ENCODE data around the gene PCDHA3. TPM values are rescaled to one million over a fixed set of nuclear protein-coding genes. Genes with fewer than 3 reads are reported as not detected.
"Not testable (repeated sequence)": the region's sequence is repeated elsewhere in the genome, so short reads cannot be mapped to it uniquely, and the experiment has no call there.

The PCDHA3 gene
- polyA plus RNA-seq = not detected

DNA sequence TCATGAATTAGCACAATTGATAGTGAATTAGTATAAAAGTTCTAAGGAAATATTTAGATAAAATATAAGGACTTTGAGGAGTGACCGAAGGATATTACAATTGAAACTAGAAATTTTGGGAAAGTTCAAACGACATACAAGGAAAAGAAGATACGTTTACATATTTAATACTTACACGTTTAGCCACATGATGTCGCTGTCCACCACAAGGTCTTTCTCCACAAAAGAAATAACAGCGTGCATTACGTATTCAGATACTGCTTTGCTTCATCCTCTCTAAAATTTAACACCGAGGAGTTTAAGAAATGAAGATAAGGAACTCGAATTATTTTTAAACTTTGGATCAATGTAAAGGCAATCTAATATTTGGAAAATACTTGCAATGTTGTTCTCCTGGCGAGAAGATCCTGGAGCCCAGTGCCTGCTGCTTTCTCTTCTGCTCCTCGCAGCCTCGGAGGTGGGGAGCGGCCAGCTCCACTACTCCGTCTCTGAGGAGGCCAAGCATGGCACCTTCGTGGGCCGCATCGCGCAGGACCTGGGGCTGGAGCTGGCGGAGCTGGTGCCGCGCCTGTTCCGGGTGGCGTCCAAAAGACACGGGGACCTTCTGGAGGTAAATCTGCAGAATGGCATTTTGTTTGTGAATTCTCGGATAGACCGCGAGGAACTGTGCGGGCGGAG is at the start of gene PCDHA3:
Gene PCDHA3 (plus strand): TSS at position 242 of the 678 bp plus-strand sequence.
- H3K4me1 Mint-ChIP-seq = no peaks in the 10 kb centered on the region
- H3K27me3 Mint-ChIP-seq = peaks cover 1% of the 10 kb centered on the region
- H3K4me3 Mint-ChIP-seq = peak within 1 kb of the TSS in 1 of 4 donors; percentile 17
- H3K27ac Mint-ChIP-seq = peak within 1 kb of the TSS in 1 of 3 donors; percentile 10
- H3K9me3 Mint-ChIP-seq = peaks cover 2 to 22% (median 15%) of the 10 kb centered on the region in 3 donors
- H3K36me3 Mint-ChIP-seq = no peaks in the 10 kb centered on the region

DNA sequence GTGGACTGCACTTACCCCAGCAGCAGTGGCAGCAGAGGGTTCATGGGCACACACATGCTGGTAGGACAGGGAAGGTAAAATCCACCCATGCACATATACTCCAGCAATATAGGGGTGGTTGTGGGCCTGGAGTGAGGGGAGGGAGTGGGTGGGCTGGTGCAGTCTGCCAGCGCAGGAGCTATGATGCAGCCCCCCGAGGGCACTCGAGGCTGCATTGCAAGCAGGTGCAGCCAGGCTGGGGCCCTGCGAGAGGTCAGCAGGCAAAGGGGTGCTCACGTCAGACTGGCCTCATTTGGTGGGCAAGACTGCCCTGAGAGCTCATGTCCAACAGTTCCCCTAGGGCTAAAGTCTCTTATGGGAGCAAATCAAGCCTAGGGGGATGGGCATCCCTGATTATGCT is 47.3 kb upstream of the PCDHA3 start:
- peaks cover 4% of the 10 kb centered on the region for H3K36me3 Mint-ChIP-seq
- H3K4me1 Mint-ChIP-seq = no peaks in the 10 kb centered on the region
- H3K27me3 Mint-ChIP-seq = no peaks in the 10 kb centered on the region
- H3K9me3 Mint-ChIP-seq = peaks cover 5 to 55% (median 48%) of the 10 kb centered on the region in 3 donors
- H3K4me3 Mint-ChIP-seq = peak overlapping the region in 1 of 4 donors; percentile 80
- no peak overlapping the region for H3K27ac Mint-ChIP-seq

DNA sequence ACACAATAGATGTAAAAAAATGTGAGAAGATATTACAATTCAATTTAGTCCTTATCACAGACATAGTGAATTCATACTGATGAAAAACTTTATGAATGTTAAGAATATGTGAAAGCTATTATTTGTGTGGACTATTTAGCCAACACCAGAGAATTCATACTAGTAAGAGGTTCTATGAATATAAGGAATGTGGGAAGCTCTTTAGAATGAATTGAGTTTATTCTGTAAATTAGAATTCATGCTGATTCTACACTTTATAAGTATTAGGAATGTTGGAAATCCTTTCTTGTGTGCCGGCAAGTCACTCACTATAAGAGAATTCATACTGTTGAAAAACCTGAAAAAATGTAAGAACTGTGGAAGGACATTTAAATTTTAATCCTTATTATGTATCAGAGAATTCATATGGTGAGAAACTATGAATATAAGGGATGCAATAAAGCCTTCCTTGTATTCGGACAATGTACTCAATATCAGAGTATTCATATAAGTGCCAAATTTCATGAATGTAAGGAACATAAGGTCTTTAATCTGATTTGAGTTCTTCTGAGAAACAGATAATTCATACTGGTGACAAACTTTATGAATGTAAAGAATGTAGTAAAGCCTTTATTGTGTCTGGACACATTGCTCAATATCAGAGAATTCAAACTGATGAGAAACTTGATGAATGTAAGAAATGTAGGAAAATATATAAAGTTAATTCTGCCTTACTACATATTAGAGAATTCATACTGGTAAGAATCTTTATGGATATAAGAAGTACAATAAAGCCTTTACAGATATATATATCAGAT is 36.5 kb upstream of the PCDHA3 start:
- Mint-ChIP-seq H3K4me1 (no peaks in the 10 kb centered on the region), H3K27me3 (no peaks in the 10 kb centered on the region), H3K27ac (no peak overlapping the region), H3K9me3 (peaks cover 6 to 50% (median 35%) of the 10 kb centered on the region in 3 donors), H3K4me3 (no peak overlapping the region), H3K36me3 (peaks cover 7% of the 10 kb centered on the region)

DNA sequence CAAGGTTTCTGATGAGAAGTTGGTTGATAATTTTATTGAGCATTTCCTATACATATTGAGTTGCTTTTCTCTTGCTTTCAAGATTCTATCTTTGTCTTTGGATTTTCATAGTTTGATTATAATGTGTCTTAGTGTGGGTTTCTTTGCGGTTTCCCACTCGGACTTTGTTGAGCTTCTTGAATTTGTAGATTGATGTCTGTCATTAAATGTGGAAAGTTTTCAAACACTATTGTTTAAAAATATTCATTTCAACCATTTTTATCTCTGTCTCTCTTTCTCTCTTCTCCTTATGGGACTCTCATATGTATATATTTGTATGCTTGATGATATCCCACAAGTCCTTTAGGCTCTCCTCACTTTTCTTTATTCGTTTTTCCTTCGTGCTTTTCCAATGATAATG is 33.4 kb upstream of the PCDHA3 start:
- H3K4me1 Mint-ChIP-seq = no peaks in the 10 kb centered on the region
- H3K36me3 Mint-ChIP-seq = peaks cover 7% of the 10 kb centered on the region
- H3K27me3 Mint-ChIP-seq = no peaks in the 10 kb centered on the region
- peaks cover 6 to 50% (median 45%) of the 10 kb centered on the region in 3 donors for H3K9me3 Mint-ChIP-seq
- no peak overlapping the region for H3K27ac Mint-ChIP-seq
- no peak overlapping the region for H3K4me3 Mint-ChIP-seq

DNA sequence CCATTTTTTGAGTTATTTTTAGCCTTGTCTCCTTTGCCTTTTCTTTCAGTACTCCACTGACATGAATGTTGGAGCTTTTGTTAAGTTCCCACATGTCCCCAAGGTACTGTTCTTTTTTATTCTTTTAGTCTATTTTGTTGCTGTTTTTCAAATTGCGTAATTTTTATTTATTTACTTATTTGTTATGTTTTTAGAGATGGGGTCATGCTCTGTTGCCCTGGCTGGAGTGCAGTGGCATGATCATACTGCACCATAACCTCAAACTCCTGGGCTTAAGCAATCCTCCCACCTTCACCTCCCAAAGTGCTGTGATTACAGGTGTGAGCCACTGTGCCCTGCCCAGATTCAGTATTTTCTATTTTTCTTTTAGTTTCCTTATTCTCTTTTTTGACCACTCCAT is 20.3 kb upstream of the PCDHA3 start:
- peaks cover 5% of the 10 kb centered on the region for H3K27me3 Mint-ChIP-seq
- no peaks in the 10 kb centered on the region for H3K4me1 Mint-ChIP-seq
- H3K9me3 Mint-ChIP-seq = peaks cover 22 to 64% (median 46%) of the 10 kb centered on the region in 3 donors
- no peak overlapping the region for H3K4me3 Mint-ChIP-seq
- H3K27ac Mint-ChIP-seq = no peak overlapping the region
- H3K36me3 Mint-ChIP-seq = peaks cover under 1% of the 10 kb centered on the region

DNA sequence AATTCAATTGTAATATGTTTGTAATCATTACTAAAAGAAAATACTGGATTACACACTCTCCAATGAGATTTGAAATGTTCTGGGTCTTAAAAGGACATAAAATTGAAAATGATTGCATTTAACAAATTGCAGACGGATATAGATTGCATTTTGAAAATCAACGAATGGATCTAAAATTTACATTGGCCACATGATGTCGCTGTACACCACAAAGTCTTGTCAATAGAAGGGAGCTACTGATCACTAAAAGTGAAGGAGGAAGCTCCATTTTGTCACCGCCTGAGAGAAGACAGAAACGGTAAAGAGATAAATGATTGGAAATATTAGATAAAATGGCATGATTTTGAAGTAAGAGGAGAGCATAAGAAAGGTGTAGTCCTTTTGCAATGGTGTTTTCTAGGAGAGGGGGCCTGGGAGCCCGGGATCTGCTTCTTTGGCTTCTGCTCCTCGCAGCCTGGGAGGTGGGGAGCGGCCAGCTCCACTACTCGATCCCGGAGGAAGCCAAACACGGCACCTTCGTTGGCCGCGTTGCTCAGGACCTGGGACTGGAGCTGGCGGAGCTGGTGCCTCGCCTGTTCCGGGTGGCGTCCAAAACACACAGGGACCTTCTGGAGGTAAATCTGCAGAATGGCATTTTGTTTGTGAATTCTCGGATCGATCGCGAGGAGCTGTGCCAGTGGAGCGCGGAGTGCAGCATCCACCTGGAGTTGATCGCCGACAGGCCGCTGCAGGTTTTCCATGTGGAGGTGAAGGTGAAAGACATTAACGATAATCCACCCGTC is 14.8 kb upstream of the PCDHA3 start, which contains the start of gene PCDHA1:
Gene PCDHA1 (plus strand): TSS at position 236 of the 782 bp plus-strand sequence.
- peaks cover 7% of the 10 kb centered on the region for H3K27me3 Mint-ChIP-seq
- peak within 1 kb of the TSS in 1 of 4 donors; percentile 41 for H3K4me3 Mint-ChIP-seq
- peaks cover 18 to 27% (median 19%) of the 10 kb centered on the region in 3 donors for H3K9me3 Mint-ChIP-seq
- no peaks in the 10 kb centered on the region for H3K4me1 Mint-ChIP-seq
- no peak within 1 kb of the TSS for H3K27ac Mint-ChIP-seq
- peaks cover 1% of the 10 kb centered on the region for H3K36me3 Mint-ChIP-seq

DNA sequence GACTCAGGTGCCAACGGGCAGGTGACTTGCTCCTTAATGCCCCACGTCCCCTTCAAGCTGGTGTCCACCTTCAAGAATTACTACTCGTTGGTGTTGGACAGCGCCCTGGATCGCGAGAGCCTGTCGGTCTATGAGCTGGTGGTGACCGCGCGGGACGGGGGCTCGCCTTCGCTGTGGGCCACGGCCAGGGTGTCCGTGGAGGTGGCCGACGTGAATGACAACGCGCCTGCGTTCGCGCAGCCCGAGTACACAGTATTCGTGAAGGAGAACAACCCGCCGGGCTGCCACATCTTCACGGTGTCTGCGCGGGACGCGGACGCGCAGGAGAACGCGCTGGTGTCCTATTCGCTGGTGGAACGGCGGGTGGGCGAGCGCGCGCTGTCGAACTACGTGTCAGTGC is 13.4 kb upstream of the PCDHA3 start:
- peaks cover 16 to 23% (median 17%) of the 10 kb centered on the region in 3 donors for H3K9me3 Mint-ChIP-seq
- not testable (repeated sequence) for H3K4me3 Mint-ChIP-seq, H3K27me3 Mint-ChIP-seq, H3K36me3 Mint-ChIP-seq, H3K27ac Mint-ChIP-seq, H3K4me1 Mint-ChIP-seq

DNA sequence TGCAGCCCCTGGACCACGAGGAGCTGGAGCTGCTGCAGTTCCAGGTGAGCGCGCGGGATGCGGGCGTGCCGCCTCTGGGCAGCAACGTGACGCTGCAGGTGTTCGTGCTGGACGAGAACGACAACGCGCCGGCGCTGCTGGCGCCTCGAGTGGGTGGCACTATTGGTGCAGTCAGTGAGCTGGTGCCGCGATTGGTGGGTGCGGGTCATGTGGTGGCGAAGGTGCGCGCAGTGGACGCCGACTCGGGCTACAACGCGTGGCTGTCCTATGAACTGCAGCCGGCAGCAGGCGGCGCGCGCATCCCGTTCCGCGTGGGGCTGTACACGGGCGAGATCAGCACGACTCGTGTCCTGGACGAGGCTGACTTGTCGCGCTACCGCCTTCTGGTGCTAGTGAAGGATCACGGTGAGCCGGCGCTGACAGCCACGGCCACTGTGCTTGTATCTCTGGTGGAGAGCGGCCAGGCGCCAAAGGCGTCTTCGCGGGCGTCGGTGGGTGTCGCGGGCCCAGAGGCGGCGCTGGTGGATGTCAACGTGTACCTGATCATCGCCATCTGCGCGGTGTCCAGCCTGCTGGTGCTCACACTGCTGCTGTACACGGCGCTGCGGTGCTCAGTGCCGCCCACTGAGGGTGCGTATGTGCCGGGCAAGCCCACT is 12.9 kb upstream of the PCDHA3 start:
- not testable (repeated sequence) for H3K36me3 Mint-ChIP-seq

DNA sequence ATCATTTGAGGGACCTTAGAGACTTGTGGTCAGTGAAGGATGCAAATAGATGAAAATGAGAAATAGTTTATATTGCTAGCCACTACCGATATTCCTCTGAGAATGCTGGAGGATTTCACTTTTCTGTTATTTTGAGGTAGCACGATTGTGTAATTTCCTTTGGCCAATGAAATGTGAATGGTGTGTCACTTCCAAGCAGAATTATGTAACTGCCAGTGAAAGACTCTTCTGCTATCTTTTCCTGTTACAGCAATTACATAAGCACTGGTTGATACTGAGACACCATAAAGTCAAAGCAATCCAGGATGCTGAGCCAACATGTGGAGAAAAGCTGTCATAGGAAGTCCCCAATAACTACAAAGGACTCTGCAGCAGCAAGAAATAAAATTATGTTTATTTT is 9.8 kb upstream of the PCDHA3 start:
- Mint-ChIP-seq H3K4me1 (no peaks in the 10 kb centered on the region), H3K36me3 (peaks cover 1% of the 10 kb centered on the region), H3K27me3 (peaks cover 7% of the 10 kb centered on the region), H3K4me3 (no peak overlapping the region), H3K9me3 (peaks cover 6 to 13% (median 8%) of the 10 kb centered on the region in 3 donors), H3K27ac (no peak overlapping the region)

More for the DNA sequence above, 12.9 kb upstream of the PCDHA3 start:
- not testable (repeated sequence) for H3K4me3 Mint-ChIP-seq, H3K27me3 Mint-ChIP-seq, H3K4me1 Mint-ChIP-seq, H3K27ac Mint-ChIP-seq
- peaks cover 13 to 18% (median 16%) of the 10 kb centered on the region in 3 donors for H3K9me3 Mint-ChIP-seq

DNA sequence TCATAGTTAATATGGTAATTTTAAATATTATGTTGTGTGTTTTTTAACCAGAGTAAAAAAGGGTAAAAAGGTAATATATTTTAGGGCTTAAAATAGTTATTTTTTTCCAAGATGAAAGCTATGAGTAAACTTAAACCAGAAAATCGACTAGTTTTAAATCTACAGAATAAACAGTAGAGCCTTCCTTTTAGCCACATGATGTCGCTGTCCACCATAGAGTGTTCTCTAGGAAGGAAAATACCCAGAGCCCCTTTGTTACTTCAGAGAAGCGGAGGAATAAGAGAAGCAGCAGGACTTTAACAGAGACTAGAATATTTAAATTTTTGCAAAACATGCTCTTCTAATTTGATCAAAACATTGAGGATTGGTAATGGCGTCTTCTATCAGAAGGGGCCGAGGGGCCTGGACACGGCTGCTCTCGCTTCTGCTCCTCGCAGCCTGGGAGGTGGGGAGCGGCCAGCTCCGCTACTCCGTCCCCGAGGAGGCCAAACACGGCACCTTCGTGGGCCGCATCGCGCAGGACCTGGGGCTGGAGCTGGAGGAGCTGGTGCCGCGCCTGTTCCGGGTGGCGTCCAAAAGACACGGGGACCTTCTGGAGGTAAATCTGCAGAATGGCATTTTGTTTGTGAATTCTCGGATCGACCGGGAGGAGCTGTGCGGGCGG is 6.1 kb upstream of the PCDHA3 start, which contains the start of gene PCDHA2:
Gene PCDHA2 (plus strand): TSS at position 258 of the 664 bp plus-strand sequence.
- H3K4me3 Mint-ChIP-seq = no peak within 1 kb of the TSS
- no peaks in the 10 kb centered on the region for H3K4me1 Mint-ChIP-seq
- H3K9me3 Mint-ChIP-seq = peaks cover 2 to 15% (median 8%) of the 10 kb centered on the region in 3 donors
- H3K27me3 Mint-ChIP-seq = peaks cover 7% of the 10 kb centered on the region
- H3K27ac Mint-ChIP-seq = no peak within 1 kb of the TSS
- no peaks in the 10 kb centered on the region for H3K36me3 Mint-ChIP-seq

DNA sequence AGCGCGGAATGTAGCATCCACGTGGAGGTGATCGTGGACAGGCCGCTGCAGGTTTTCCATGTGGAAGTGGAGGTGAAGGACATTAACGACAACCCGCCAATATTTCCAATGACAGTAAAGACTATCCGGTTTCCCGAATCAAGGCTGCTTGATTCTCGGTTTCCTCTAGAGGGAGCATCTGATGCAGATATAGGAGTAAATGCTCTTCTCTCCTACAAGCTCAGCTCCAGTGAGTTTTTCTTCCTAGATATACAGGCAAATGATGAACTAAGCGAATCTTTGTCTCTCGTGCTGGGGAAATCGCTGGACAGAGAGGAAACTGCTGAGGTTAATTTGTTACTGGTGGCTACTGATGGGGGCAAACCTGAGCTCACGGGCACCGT is 5.6 kb upstream of the PCDHA3 start:
- no peak overlapping the region for H3K27ac Mint-ChIP-seq
- H3K9me3 Mint-ChIP-seq = peaks cover 2 to 17% (median 11%) of the 10 kb centered on the region in 3 donors
- peaks cover 7% of the 10 kb centered on the region for H3K27me3 Mint-ChIP-seq

DNA sequence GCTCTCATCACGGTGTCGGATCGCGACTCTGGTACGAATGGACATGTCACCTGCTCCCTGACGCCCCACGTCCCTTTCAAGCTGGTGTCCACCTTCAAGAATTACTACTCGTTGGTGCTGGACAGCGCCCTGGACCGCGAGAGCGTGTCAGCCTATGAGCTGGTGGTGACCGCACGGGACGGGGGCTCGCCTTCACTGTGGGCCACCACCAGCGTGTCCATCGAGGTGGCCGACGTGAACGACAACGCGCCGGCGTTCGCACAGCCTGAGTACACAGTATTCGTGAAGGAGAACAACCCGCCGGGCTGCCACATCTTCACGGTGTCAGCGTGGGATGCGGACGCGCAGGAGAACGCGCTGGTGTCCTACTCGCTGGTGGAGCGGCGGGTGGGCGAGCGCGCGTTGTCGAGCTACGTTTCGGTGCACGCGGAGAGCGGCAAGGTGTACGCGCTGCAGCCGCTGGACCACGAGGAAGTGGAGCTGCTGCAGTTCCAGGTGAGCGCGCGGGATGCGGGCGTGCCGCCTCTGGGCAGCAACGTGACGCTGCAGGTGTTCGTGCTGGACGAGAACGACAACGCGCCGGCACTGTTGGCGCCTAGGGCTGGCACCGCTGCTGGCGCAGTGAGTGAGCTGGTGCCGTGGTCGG is 4.7 kb upstream of the PCDHA3 start:
- H3K27ac Mint-ChIP-seq, H3K4me3 Mint-ChIP-seq, H3K27me3 Mint-ChIP-seq, H3K4me1 Mint-ChIP-seq, H3K36me3 Mint-ChIP-seq: not testable (repeated sequence)
- peaks cover 2 to 17% (median 15%) of the 10 kb centered on the region in 3 donors for H3K9me3 Mint-ChIP-seq

More for the DNA sequence above, 5.6 kb upstream of the PCDHA3 start:
- H3K4me1 Mint-ChIP-seq = no peaks in the 10 kb centered on the region
- H3K36me3 Mint-ChIP-seq = no peaks in the 10 kb centered on the region
- H3K4me3 Mint-ChIP-seq = no peak overlapping the region

DNA sequence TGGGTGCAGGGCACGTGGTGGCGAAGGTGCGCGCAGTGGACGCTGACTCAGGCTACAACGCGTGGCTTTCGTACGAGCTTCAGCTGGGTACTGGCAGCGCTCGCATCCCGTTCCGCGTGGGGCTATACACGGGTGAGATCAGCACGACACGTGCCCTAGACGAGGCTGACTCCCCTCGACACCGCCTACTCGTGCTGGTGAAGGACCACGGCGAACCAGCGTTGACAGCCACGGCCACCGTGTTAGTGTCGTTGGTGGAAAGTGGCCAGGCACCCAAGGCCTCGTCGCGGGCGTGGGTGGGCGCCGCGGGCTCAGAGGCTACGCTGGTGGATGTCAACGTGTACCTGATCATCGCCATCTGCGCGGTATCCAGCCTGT is 4.2 kb upstream of the PCDHA3 start:
- Mint-ChIP-seq H3K27me3 (peaks cover 7% of the 10 kb centered on the region), H3K36me3 (no peaks in the 10 kb centered on the region), H3K9me3 (peaks cover 2 to 17% (median 12%) of the 10 kb centered on the region in 3 donors)

DNA sequence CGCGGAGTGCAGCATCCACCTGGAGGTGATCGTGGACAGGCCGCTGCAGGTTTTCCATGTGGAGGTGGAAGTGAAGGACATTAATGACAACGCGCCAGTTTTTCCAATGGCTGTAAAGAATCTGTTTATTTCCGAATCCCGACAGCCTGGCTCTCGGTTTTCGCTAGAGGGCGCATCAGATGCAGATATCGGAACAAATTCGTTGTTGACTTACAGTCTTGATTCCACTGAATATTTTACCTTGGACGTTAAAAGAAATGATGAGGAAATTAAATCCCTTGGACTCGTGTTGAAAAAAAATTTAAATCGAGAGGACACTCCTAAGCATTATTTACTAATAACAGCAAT is 611 bp downstream of the PCDHA3 start:
- Mint-ChIP-seq H3K27me3 (peaks cover 1% of the 10 kb centered on the region), H3K4me3 (no peak overlapping the region), H3K36me3 (no peaks in the 10 kb centered on the region), H3K4me1 (no peaks in the 10 kb centered on the region), H3K27ac (peak overlapping the region in 1 of 3 donors; percentile 10), H3K9me3 (peaks cover 2 to 26% (median 16%) of the 10 kb centered on the region in 3 donors)

More for the DNA sequence above, 4.2 kb upstream of the PCDHA3 start:
- Mint-ChIP-seq H3K27ac (no peak overlapping the region), H3K4me3 (no peak overlapping the region), H3K4me1 (no peaks in the 10 kb centered on the region)

Data from IgD-negative memory B cell (primary cell).